HL-60 (cell line): Measurements from ENCODE around the gene HPSE2.

ENCODE experiments used
- GABPA ChIP-seq: IDR thresholded peaks from 2 replicates; pipeline ENCODE4 v1.6.1; 2012; ENCODE audit warnings: low read depth
- POLR2AphosphoS5 ChIP-seq: IDR thresholded peaks from 2 replicates; pipeline ENCODE4 v1.6.1; 2012; ENCODE audit warnings: low read depth
- SPI1 ChIP-seq: IDR thresholded peaks from 2 replicates; pipeline ENCODE4 v1.6.1; 2012; ENCODE audit warnings: low read depth, mild to moderate bottlenecking, borderline replicate concordance
- TF ChIP-seq, protein P1 (sequence below): IDR thresholded peaks from one replicate; pipeline ENCODE4 v1.5.1; 2011; ENCODE audit warnings: low read length, control low read depth, inconsistent platforms; ENCODE audit not compliant: insufficient read depth
- TF ChIP-seq, protein P2 (sequence below): IDR thresholded peaks from 2 replicates; pipeline ENCODE4 v1.6.1; 2012; ENCODE audit warnings: low read depth; ENCODE audit not compliant: insufficient replicate concordance

DNA sequence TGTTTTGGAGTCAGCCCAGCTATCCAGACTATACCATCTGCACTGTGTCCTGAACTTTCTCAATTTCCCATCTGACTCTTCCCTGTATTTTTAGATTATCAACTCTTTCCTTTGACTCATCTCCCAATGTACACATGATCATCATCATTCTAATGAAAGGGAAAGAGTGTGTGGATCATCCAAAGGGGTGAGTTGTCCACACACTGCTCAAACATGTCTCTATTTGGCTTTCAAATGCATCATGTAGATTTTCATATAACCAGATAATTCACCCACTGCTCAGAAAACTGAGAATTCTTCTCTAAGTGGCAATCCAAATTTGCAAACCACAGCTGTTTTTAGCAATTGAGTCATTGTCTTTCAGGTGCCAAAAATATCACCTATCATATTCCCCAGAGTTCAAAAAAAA lies 598.7 kb downstream of the HPSE2 start:
- TF ChIP-seq, protein P1, sequence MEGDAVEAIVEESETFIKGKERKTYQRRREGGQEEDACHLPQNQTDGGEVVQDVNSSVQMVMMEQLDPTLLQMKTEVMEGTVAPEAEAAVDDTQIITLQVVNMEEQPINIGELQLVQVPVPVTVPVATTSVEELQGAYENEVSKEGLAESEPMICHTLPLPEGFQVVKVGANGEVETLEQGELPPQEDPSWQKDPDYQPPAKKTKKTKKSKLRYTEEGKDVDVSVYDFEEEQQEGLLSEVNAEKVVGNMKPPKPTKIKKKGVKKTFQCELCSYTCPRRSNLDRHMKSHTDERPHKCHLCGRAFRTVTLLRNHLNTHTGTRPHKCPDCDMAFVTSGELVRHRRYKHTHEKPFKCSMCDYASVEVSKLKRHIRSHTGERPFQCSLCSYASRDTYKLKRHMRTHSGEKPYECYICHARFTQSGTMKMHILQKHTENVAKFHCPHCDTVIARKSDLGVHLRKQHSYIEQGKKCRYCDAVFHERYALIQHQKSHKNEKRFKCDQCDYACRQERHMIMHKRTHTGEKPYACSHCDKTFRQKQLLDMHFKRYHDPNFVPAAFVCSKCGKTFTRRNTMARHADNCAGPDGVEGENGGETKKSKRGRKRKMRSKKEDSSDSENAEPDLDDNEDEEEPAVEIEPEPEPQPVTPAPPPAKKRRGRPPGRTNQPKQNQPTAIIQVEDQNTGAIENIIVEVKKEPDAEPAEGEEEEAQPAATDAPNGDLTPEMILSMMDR: no peak
- TF ChIP-seq SPI1 (no peak), POLR2AphosphoS5 (no peak), GABPA (no peak)
- TF ChIP-seq, protein P2, sequence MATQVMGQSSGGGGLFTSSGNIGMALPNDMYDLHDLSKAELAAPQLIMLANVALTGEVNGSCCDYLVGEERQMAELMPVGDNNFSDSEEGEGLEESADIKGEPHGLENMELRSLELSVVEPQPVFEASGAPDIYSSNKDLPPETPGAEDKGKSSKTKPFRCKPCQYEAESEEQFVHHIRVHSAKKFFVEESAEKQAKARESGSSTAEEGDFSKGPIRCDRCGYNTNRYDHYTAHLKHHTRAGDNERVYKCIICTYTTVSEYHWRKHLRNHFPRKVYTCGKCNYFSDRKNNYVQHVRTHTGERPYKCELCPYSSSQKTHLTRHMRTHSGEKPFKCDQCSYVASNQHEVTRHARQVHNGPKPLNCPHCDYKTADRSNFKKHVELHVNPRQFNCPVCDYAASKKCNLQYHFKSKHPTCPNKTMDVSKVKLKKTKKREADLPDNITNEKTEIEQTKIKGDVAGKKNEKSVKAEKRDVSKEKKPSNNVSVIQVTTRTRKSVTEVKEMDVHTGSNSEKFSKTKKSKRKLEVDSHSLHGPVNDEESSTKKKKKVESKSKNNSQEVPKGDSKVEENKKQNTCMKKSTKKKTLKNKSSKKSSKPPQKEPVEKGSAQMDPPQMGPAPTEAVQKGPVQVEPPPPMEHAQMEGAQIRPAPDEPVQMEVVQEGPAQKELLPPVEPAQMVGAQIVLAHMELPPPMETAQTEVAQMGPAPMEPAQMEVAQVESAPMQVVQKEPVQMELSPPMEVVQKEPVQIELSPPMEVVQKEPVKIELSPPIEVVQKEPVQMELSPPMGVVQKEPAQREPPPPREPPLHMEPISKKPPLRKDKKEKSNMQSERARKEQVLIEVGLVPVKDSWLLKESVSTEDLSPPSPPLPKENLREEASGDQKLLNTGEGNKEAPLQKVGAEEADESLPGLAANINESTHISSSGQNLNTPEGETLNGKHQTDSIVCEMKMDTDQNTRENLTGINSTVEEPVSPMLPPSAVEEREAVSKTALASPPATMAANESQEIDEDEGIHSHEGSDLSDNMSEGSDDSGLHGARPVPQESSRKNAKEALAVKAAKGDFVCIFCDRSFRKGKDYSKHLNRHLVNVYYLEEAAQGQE: no peak
